Suprapubic skin (tissue), 3 donors: ENCODE data around the gene RASSF7.

Experiments
- CTCF ChIP-seq, 2 donors: fragments of 200-600 bp in 1 of 2; fragments of 450-650 bp in 1 of 2; sonication (generic) in 1 of 2; IDR thresholded peaks; one replicate each; pipeline ENCODE4 v1.5.1; 2016 to 2019; ENCODE audit warnings: antibody characterized with exemption in 2 of 2, mild to moderate bottlenecking in 1 of 2, moderate library complexity in 1 of 2
- POLR2A ChIP-seq, 2 donors: fragments of 450-650 bp; IDR thresholded peaks; one replicate each; pipeline ENCODE4 v1.6.1; 2017; ENCODE audit warnings: antibody characterized with exemption in 2 of 2, mild to moderate bottlenecking in 2 of 2, moderate library complexity in 2 of 2

GRCh38 chr11:608791-609251 is 48.1 kb downstream of the RASSF7 start:
- TF ChIP-seq CTCF (IDR thresholded peaks at IDR 0.05) (no peak), POLR2A (IDR thresholded peaks at IDR 0.05) (no peak)
